Activated CD4-positive, alpha-beta T cell treated with anti-CD3 and anti-CD28 coated beads, Interleukin-2, amount 50 U/mL, for 24 hours (primary cell): Measurements from ENCODE around the gene DIAPH3.
"Not testable (repeated sequence)": the region's sequence is repeated elsewhere in the genome, so short reads cannot be mapped to it uniquely, and the experiment has no call there.

Source experiments
- DNase-seq, 2 donors: peaks; one replicate each; pipeline ENCODE4 v3.0.0-alpha.2; 2020; ENCODE audit warnings: low read depth in 1 of 2, low spot score in 1 of 2

Gene DIAPH3

DNA sequence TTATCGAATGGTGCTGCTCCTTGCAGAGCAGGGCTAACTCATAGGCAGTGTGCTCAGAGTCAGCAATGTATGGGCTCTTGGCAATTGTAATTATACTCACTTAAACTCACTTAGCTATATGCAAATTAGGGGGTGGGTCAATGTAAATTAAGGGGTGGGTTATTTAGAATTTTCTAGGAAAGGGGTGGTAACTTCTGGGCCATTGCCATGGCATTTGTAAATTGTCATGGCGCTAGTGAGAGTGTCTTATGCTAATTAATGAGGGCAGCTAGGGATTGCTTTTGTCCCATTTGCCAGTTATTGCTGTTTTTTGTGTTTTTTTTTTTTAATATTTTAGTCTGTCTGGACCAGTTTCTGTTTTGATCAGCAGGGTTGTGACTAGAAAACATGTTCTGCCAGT, 68.4 kb downstream of the DIAPH3 start:
- no peak for DNase-seq

DNA sequence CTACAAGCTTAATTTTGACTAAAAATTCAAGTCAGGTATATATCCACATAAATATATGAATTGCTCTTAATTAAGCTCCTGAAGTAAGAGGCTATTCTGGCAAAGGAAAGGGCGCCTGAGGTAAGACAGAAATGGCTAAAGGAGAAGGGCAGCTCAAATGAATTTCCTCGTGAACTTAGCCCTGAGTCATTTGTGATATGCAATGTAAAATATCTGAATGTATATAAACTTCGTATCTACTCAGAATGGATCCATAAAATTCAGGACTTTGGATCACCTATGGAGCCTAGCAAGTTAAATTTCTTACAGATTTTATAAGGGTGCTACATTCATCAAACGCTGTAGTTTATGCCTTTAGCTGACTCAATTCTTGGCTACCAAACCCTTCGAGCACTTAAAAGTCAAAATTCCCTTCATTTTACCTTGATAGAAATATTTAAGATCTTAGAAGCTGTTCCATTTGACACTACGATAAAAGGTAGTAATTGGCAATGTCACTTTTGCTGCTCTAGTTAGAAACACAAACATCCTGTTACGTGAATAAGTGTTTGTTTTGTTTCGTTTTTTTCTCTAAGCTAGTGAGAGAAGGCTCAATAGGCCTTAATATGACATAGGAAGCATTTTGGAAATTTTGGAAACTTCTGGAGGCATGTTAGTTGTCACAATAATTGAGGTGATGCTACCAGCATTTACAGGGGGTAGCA, 69.2 kb downstream of the DIAPH3 start:
- DNase-seq = no peak

DNA sequence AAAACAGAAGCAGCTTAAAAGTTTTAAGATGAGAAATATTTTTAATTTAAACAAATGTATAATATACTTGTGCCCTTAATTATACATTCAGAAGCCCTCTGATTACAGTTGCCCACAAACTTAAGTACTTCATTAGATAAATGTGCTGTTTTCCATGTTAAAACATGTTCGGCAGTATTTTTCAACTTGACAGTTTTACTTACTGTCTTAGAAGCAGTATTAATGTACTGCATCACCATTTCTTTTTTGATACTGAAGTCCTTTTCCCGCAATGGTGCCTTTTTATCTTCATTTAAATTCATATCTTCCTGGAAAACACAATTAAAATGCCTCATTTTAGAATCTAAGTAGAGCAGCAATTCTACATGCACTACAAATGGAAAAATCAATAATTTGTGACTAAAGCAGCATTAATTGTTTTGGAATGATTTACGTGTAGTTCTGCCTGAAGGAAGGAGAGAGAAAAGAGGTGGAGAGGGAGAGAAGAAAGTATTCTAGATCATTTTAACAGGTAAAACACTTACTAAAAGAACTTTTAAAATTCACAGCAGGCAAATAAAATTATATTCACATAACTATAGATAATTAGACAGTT, 70.2 kb downstream of the DIAPH3 start:
- DNase-seq = no peak

DNA sequence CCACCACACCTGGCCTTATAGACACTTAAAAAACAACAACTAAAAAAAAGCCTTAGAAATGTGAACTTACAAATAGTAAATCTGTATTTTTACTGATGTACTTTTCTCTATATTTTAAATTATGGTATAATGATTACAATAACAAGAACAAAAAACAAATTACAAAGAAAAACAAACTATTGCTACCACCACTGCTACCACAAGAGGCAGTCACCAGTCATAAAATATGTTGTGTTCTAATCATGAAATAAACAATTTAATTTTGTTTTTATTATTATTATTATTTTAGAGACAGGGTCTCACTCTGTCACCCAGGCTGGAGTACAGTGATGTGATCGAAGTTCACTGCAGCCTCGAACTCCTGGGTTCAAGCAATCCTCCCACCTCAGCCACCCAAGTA, 72.2 kb downstream of the DIAPH3 start:
- no peak for DNase-seq

DNA sequence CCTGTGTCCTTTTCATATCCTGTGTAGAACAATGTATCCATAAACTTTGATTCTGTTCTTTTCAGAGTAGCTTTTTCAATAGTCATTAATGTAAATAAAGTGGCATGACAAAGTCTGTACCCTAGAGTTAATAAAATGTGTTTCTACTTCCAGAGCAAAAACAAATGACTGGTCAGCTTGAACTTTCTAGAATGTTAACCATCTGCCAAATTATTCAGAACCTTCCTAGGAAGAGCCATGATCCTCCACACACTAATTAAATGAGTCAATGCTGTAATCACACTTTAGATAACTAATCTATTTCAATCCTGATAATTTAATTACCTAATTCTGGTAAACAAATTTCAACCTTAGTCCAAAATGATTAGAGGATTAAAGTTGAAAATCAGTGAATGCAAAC, 73.2 kb downstream of the DIAPH3 start:
- no peak for DNase-seq

DNA sequence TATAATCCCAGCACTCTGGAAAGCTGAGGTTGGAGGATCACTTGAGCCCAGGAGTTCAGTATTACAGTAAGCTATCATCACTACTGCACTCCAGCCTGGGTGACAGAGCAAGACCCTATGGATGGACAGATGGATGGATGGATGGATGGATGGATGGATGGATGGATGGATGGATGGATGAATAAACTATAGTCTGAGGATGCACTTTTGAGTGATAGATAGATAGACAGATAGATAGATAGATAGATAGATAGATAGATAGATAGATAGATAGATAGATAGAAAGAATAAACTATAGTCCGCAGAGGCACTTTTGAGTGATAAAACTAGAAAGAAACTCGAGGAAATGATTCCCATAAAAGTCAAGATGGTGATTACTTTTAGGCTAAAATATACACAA, 79.9 kb downstream of the DIAPH3 start:
- DNase-seq = not testable (repeated sequence)

DNA sequence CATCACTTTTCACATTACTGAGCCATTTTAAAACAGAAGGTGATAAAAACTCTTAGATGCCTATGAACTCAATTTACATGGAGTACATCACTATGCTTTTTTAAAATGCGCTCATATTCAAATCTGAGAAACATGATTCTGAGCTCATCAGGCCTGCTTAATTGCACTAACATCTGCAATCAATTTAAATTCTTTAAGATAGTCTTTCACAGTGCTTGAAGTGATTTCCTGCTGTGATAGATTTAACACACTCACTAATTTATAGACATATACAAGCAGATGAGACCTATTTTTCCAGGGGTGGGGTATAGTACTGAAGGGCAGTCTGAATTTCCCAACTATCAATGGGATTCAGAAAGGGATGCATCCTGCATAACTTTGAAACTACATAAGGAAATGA, 82.9 kb downstream of the DIAPH3 start:
- DNase-seq = no peak

DNA sequence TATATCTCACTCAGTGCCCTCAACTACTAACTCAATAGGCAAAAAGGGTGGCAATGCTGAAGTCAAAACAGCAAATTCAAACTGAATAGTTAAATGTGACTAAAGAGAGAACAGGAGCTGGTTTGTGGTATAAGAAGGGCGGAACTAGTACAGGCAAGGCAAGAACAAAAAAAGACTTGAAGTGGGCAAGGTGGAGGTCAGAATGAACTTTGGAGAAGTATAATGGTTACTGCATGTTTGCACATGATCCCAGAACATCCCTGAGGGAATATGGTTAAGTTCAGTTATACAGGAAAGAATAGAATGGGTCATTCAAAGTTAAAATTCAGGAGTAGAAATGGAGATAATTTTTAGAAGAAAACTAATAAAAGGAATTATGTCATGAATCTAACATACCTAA, 85.5 kb downstream of the DIAPH3 start:
- no peak for DNase-seq

DNA sequence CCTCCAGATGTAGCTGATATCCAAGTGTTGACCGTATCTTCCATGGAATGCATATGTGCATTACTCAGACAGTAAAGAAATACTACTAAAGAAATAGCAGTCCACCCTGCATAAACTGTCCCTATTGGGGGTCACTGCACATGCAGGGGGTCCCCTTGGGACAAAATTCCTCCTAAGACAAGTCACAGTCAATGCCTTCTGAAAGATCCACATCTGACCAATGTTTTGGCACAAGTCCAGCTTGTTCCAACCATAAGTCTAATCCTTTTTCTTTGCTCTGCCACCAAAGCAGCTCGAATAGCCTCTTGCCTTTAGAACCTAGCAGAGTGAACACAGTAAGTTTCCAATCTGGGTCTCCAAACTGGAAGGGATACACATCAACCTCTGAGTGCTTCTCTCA, 87.9 kb downstream of the DIAPH3 start:
- no peak for DNase-seq

DNA sequence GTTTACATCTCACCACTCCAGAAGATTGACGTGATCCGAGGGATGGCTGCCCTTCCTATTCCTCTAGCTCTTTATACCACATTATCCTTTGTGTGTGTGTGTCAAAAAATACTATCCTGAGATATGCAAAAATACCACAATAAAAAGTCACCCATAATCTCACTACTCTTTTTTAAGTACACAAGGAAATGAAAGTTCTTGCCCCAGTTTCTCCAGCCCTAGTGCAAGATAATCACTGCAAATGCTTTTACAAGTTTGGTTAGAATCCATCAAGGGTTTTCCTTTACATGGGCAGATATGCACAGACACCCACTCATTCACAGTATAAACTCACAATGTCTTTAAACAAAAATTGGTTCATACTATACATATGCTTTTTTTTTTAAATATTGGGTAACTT, 89.3 kb downstream of the DIAPH3 start:
- DNase-seq = no peak

DNA sequence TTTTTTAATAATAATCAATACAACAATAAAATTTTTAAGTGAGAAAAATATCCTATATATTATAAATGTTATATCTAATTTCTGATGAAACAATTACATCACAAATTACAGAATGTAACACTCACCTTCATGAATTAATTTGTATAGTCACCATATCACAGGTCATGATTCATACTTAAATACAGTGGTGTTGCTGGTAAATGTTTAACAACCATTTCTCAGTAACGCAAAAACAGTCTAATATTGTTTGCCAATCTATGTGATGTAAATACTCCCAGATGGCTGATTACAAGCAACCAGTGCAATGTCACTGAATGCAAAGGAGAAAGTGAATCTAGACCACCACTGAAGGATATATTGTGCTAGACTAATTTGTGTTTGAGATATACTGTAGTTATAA, 97.5 kb downstream of the DIAPH3 start:
- no peak for DNase-seq

DNA sequence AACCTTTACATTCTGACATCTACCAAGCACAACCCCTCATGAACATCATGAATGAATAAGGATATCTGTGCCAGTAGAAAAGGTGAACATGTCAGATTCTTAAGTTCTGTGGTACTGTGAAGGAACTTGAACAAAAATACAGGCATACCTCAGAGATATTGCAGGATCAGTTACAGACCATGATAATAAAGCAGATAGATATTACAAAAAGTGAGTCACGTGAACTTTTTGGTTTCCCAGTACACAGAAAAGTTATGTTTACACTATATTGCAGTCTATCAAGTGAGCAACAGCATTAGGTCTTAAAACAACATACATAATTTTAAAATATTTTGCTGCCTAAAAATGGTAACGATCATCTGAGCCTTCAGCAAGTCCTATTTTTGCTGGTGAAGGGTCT, 101.2 kb downstream of the DIAPH3 start:
- DNase-seq = no peak

DNA sequence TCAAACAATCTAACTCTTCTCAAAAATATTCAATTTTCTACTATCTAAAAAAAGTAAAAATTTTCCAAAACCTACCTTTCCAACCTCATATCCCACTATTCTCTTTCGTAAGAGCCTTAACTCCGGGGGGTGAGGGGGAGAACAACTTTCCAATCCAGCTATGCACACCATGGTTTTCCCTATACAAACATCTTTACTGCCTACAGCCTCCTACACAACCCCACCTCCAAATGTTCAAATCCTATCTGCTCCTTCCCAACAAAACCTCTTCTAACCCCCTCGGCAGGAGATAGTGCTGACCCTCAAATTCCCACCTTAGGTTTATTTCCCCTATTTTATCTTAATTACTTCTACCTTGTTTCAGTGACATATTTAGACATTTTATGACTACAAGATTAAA, 102.0 kb downstream of the DIAPH3 start:
- no peak for DNase-seq

DNA sequence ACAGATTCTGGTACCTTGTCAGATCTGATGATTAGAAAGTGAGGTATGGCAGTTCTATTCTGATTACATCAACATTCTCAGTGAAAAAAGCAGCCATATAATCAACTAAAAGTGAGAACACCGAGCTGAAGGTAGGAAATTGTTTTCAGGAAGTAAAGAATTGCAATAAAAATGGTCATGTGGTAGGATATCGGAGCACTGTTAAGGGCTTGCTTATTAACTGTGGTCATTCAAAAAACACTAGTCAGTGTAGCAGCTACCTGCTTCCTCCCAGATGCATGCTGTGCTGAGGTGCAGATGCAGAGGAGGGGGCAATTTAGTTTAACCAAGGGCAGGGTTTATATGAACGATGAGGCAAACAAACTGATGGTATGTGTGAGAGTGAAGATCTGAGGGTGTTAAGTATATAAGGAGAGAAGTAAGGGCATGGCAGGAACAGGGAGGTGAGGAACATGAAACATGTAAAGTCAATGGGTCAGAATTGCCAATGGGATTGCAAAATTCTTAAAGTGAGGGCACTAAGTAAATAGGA, 111.9 kb downstream of the DIAPH3 start:
- no peak for DNase-seq

DNA sequence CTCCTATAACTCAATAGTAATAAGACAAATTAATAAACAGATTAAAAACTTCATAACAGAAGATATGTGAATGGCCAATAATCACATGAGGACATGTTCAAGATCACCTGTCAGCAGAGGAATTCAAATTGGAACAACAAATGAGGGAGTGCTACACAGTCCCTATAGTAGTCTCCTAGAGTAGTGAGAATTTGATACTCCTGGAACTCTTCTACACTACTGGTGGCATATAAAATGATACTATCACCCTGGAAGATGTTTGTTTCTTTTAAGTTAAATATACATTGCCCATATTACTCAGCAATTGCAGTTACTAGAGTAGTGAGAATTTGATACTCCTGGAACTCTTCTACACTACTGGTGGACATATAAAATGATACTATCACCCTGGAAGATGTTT, 115.4 kb downstream of the DIAPH3 start:
- DNase-seq = not testable (repeated sequence)

DNA sequence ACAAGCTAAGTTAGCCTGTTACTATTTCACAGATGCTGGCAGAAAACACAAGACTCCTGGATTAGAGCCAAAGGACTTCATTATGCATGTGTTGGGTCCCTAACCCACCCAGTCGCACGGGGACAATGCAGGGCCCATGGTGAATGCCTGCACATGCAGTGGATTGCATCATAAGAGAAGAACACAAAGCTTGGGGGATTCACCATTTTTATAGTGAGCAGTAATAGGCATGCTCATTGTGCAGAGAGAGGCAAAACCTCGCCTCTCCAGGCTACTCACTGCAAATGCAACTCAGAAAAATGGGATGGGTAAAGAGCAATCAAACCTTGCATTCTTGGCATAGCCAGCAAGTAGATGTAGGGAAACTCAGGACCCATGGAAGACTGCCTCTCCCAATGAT, 115.8 kb downstream of the DIAPH3 start:
- DNase-seq = no peak

DNA sequence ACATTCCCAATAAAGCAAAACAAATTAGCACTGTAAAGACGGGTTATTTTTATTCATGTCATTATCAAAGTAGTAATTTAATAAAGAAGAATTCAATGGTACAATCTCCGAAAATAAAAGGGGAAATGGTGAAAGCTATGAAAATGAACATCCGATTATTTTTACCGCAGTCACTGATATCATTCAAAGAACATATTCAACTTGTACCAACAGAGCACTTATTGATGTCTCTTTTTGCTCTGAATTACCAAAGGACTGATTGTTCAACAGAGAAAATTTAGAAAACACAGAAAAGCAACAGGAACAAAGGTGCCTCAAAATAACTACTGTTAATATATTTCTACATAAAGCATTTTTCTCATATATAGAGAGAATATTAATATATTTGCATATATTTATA, 119.4 kb downstream of the DIAPH3 start:
- DNase-seq = no peak

DNA sequence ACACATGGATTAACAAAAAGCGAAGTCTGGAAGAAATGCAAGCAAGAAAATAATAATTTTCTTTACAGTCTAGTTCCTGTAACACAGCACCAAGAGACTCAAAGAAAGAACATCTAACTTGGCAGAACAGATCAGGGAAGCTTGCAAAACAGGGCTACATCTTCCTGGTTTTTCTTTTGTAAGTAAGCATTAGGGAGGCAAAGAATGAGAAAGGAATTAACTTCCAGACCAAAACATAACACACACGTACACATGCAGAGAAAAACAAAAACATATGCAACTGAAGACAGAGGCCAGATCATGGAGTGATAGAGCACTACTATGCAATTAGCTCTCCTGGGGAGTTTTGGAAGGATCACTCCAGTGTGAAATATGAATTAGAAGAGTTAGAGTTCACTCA, 120.5 kb downstream of the DIAPH3 start:
- DNase-seq = no peak

DNA sequence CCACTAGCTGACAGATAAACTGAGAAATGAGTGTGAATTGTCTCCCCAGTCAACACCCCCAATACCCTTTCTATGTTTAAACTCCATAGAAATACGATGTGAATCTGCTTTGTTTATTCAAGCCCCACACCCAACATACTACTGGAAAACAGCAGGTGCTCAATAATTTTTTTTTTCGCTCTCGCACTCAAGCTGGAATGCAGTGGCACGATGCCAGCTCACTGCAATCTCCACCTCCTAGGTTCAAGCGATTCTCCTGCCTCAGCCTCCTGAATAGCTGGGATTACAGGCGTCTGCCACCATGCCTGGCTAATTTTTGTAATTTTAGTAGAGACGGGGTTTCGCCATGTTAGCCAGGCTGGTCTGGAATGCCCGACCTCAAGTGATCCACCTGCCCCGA, 123.1 kb downstream of the DIAPH3 start:
- not testable (repeated sequence) for DNase-seq

DNA sequence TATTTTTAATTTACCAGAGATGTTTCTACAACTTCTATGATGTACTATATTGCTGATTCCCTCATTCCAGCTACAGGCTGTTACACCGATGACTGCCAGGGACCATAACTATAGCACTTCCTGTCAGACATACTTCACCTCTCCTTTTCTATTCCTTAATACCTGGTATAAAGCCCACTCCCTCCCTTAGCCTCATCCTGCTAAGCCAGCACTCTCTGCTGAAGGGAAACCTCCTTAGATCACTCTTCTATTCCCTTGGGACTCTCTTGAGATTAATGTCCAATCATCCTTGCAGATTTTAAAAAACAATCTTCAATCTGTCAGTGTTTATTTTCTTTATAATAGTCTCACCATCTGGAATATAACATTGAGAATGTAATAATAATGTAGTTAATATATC, 127.9 kb downstream of the DIAPH3 start:
- no peak for DNase-seq

DNA sequence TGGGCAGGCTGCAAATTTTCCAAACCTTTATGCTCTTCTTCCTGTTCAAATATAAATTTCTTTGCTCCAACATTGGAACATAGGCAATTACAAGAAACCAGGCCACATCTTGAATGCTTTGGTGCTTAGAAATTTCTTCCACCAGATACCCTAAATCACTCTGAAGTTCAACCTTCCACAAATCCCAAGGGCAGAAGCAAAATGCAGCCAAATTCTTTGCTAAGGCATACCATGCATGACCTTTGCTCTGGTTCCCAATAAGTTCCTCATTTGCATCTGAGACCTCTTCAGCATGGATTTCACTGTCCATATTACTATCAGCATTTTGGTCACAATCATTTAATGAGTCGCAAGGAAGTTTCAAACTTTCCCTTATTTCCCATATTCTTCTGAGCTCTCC, 130.9 kb downstream of the DIAPH3 start:
- no peak for DNase-seq

DNA sequence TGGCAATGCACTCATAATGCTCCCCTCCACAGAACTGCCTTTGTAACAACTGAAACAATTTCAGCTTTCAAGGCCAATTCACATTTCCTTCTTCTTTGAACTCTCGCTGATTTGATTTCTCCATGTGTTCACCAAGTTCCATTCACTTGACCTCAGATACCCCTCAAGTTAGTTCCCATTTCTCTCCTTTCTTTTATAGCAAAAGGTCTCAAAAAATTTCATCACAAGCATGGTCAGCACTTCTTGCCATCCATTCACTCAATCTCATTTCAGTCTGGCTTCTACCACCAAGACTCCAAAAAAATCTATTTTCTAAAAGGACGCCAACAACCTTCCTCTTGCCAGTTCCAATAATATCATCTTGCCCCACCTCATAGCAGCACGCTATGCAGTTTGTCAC, 135.7 kb downstream of the DIAPH3 start:
- no peak for DNase-seq

DNA sequence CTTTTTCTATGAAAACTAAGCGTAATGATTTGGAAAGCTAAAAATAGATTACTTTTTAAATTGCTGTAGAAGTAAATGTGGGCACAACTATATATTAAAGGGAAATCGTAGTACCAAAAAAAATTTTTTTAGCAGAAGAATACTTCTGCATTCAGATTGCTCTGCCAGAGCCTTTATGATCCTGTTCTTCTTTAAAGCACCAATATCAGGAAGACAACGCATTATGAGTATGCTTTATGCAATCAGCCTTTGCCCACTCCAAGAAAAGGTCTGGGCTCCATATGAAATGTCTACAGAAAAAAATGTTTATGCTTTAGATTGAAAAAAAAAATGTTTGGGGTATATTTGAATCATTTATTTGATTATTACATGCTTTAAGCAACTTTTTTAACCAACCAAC, 137.4 kb downstream of the DIAPH3 start:
- DNase-seq = no peak
